NB4 (cell line): ENCODE measurements around the gene ARHGAP15.

Experiments
- DNase-seq: peaks from one replicate; pipeline ENCODE4 v3.0.0; 2010; ENCODE audit warnings: low read depth
- H3K4me3 ChIP-seq: one replicate; pipeline ENCODE4 v1.5.1; 2011; ENCODE audit warnings: mild to moderate bottlenecking, low read depth, low read length, moderate library complexity
- CTCF ChIP-seq: IDR thresholded peaks from one replicate; pipeline ENCODE4 v1.5.1; 2012; ENCODE audit warnings: low read depth, low read length
- MYC ChIP-seq: IDR thresholded peaks from 2 replicates; pipeline ENCODE4 v1.6.1; 2011; ENCODE audit warnings: low read depth, low read length
- POLR2A ChIP-seq: IDR thresholded peaks from 2 replicates; pipeline ENCODE4 v1.6.1; 2011; ENCODE audit warnings: mild to moderate bottlenecking; ENCODE audit not compliant: insufficient read length; ENCODE audit errors: extremely low read depth
- TF ChIP-seq, protein P1 (sequence below): IDR thresholded peaks from 2 replicates; pipeline ENCODE4 v1.6.1; 2011; ENCODE audit warnings: low read depth, low read length

Gene ARHGAP15

GRCh38 chr2:143482316-143482715 is 353.1 kb downstream of the ARHGAP15 start:
- H3K4me3 ChIP-seq = no peak overlapping the region
- no peak for DNase-seq
- TF ChIP-seq CTCF = no peak
- TF ChIP-seq, protein P1, sequence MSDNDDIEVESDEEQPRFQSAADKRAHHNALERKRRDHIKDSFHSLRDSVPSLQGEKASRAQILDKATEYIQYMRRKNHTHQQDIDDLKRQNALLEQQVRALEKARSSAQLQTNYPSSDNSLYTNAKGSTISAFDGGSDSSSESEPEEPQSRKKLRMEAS = no peak
- no peak for TF ChIP-seq POLR2A
- TF ChIP-seq MYC = no peak

- TF ChIP-seq CTCF (no peak), POLR2A (no peak), MYC (no peak)
- TF ChIP-seq, protein P1 = no peak
Observed at GRCh38 chr2:143482771-143483170, 353.6 kb downstream of the ARHGAP15 start.

GRCh38 chr2:143486976-143487375 is 357.8 kb downstream of the ARHGAP15 start:
- H3K4me3 ChIP-seq = no peak overlapping the region
- DNase-seq = no peak
- TF ChIP-seq POLR2A = no peak
- no peak for TF ChIP-seq CTCF

More at GRCh38 chr2:143482771-143483170, 353.6 kb downstream of the ARHGAP15 start:
- DNase-seq = no peak
- no peak overlapping the region for H3K4me3 ChIP-seq

DNA sequence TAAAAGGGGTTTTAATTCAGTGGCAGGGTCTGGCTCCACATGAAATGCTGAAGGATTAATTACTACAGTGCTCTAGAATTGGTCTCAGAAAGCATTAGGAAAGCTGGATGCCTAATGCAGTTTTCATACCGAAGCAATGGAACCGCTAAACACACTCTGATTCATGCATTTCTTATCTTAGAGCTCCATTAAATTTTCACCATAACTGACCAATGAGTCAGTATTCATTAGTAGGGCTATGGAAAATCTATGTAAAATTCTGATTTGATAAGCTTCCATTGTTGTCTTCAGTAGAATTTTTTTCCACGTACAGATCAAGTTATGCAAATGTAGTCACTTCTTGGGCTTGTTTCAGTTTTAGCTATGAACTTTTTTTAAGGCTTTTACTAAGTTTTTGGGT is 359.9 kb downstream of the ARHGAP15 start:
- no peak overlapping the region for H3K4me3 ChIP-seq
- no peak for DNase-seq

GRCh38 chr2:143491131-143491530 is 361.9 kb downstream of the ARHGAP15 start:
- H3K4me3 ChIP-seq = no peak overlapping the region
- no peak for DNase-seq
- TF ChIP-seq, protein P1 = no peak
- no peak for TF ChIP-seq CTCF
- TF ChIP-seq MYC = no peak
- no peak for TF ChIP-seq POLR2A

More for the DNA sequence above, 359.9 kb downstream of the ARHGAP15 start:
- TF ChIP-seq, protein P1 = no peak
- TF ChIP-seq CTCF (no peak), MYC (no peak), POLR2A (no peak)

GRCh38 chr2:143493339-143493738 is 364.1 kb downstream of the ARHGAP15 start:
- TF ChIP-seq CTCF (no peak), MYC (no peak), POLR2A (no peak)
- TF ChIP-seq, protein P1 = no peak
- DNase-seq = no peak
- H3K4me3 ChIP-seq = no peak overlapping the region
